SK-N-MC (cell line): ENCODE results near the gene ZNF277.

ENCODE experiments used
- EZH2 ChIP-seq: fragments of 200-600 bp; sonication (generic); IDR thresholded peaks from one replicate; pipeline ENCODE4 v1.6.1; 2017; ENCODE audit warnings: antibody characterized with exemption
- FOXP2 ChIP-seq: optimal IDR thresholded peaks from 2 replicates; pipeline ENCODE3; 2011; ENCODE audit warnings: mild to moderate bottlenecking, moderate library complexity; ENCODE audit not compliant: insufficient read depth; ENCODE audit errors: extremely low read length, control extremely low read depth
- POLR2AphosphoS5 ChIP-seq: IDR thresholded peaks from 2 replicates; pipeline ENCODE4 v1.6.1; 2012; ENCODE audit warnings: mild to moderate bottlenecking, low read depth, low read length, borderline replicate concordance

GRCh38 chr7:112225006-112225405, 18.5 kb downstream of the ZNF277 start:
- TF ChIP-seq FOXP2 (no peak), POLR2AphosphoS5 (no peak), EZH2 (no peak)
